Measurements from ENCODE around the gene C6orf89.

Gene C6orf89

DNA sequence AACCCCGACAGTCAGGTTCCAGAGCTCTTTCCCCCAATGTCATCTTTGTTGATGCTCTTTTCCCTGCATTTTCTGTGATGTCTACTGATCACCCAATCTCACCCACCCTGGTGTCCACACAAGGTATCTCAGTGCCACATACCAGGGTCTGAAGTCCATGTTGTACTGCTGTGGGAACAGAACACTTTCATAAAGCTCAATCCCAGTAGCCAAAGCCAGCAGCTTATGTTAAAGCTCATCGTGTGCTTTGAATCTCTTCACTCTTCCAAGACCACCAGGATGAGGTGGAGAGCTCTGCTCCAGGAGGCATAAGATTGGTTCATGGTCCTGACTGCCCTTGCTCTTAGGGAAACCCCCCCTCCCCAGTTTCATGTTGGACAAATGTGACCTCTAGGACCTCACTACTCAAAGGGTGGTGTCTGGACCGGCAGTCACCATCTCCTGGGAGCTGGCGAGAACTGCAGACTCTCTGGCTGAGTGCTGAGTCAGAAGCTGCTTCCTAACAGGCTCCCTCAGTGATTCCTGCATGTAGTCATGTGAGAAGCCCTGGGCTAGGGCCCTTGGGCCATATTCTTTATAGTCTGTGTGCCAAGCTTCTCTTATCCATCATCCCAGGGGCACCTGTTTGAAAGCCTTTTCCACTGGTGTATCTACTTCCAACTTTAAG, 33.1 kb upstream of the C6orf89 start:
- DNase-seq, result no peak

DNA sequence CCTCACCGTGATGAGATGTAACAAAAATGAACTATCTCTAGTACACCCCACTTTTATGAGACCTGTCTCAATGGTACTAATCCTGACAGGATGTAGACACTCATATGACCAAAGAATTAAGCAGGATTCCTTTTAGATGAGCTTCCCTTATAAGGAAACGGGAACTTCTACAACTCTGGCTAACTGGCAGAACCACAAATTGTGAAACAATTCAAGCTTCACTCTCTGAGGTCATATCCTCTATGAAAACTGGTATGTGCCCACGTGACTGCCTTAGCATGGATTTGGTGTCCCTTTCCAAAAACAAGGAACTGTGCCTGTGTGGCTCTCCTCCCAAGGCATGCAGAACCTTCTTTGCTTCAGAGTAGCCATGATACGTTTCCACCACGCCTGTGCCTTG, 32.4 kb upstream of the C6orf89 start:
- DNase-seq, result no peak

DNA sequence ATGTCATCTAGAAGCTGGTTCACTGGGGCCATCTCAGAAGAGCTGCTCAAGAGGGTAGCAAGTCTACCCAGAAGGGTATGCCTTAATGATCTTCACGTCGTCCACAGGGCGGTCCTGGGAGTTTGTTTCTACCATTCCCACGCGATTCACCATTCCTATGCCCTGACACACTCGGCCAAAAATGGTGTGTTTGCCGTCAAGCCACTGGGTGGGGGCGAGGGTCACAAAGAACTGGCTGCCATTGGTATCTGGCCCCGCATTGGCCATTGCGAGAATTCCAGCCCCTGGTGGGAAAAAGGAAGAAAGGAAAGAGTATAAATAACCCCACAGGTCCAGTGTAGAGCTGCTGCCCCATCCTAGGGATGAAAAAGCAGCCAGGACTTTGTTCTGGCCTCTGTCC, 30.0 kb upstream of the C6orf89 start:
- no peak for DNase-seq

DNA sequence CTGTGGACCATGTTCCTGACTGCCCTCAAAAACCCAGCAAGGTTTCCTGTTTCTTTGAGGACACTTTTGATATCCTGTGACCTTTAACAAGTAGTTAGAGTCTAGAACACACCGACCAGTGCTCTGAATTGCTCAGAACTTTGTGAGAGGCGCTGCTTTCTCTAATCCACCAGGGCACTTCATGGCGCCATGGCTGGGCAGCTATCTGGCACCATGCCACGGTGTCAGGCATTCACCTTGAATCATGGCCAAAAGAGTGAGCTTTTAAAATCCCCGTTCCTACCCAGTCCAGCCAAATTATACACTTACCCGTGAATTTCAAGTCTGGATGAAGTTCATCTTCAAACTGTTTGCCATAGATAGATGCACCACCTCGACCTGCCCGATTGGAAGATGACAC, 29.5 kb upstream of the C6orf89 start:
- DNase-seq, result no peak

DNA sequence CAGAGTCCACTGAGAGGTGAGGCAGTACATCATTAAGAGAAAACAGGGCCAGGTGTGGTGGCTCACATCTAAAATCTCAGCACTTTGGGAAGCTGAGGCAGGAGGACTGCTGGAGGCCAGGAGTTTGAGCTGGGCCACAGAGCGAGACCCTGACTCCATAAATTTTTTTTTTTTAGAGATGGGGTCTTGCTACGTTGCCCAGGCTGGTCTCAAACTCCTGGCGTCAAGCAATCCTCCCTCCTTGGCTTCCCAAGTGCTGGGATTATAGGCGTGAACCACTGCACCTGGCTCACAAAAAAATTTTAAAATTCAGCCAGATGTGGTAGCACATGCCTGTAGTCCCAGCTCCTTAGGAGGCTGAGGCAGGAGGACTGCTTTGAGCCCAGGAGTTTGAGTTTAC, 28.4 kb upstream of the C6orf89 start:
- no peak for DNase-seq

DNA sequence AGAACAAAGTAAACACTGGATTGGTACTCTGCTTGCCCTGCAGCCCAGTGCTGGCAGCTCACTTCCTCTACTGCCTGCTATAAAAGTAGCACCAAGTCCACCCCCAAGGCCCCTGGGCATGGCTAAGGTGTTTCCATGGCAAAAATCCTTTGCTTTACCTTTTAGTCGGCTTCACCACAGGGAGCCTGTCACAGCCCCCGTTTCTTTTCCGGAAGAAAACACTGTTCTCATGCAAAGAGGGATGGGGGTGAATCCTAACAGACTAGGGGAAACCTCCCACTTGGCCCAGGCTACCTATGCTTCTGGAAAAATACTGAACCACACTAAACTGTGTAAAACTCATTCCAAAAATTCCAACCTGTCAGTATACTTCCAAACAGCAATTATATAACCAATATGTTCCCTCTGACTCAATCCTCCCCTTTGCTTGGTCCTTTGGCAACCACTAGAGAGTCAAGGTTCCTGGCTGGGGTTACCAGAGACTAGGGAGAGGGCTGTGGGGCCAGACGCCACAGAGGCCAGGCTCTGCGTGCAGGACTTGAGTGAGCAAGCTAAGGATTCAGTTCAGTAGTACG, 27.3 kb upstream of the C6orf89 start:
- no peak for DNase-seq

DNA sequence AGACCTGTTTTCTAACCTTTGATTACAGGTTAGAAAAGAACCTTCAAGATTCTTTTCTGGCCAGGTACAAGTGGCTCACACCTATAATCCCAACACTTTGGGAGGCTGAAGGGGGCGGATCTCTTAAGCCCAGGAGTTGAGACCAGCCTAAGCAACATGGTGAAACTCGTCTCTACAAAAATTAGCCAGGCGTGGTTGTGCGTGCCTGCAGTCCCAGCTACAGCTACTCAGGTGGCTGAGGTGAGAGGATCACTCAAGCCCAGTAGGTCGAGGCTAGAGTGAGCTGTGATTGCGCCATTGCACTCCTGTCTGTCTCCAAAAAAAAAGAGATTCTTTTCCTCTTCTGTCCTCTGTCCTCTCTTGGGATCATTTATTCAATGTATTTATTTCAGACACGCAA, 25.6 kb upstream of the C6orf89 start:
- no peak for DNase-seq

DNA sequence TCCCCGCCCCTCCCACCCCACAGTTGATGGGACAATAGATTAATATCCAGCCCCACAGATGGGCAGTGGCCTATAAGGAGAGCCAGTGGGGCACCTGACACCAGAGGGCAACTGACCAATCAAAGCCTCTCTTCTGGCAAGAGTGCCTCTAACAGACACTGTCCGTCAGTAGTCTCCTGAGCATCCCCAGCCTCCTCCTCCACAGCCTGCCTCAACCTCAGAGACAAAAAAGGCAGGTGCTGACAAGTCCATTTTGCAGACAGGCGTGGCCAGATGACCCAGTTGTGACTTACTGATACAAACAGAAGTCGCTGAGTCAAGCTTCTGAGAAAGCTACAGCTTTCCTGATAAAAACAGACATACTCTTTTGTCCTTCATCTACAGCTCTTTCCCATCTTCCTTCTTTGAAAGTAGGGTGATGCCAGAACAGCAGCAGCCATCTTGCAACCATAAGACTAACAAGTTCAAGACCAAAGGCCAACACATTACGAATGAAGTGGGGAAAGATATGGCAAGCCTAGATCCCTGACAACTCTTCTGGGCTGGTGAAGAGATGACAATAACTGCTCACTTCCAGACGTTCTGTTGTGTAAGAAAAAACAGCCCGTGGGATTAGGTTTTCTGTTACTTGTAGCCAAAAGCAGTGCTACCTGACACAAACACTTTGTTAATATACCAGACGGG, 23.4 kb upstream of the C6orf89 start:
- no peak for DNase-seq

DNA sequence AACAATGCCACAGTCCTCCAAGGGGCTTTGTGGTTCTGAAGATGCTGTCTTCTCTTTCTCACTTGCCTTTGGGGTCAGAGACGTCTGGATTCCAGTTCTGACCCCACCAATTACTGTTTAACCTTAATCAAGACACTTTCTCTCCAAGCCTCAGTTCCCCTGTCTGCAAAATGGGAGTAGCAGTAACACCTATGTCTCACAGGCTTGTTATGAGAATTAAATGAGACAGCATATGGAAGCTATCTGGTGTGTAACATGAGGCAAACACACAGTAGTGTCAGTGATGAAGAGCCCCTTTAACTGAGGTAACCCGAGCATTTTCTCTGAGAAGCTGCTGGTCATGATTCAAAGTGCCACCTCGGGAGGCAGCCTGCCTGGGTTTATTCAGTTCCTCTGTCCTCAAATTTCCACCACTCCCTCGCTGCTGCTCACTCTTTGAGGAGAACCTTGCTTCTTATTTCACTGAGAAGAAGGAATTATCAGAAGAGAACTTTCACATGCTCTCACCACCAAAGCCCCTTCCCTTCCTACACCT, 22.8 kb upstream of the C6orf89 start:
- no peak for DNase-seq

DNA sequence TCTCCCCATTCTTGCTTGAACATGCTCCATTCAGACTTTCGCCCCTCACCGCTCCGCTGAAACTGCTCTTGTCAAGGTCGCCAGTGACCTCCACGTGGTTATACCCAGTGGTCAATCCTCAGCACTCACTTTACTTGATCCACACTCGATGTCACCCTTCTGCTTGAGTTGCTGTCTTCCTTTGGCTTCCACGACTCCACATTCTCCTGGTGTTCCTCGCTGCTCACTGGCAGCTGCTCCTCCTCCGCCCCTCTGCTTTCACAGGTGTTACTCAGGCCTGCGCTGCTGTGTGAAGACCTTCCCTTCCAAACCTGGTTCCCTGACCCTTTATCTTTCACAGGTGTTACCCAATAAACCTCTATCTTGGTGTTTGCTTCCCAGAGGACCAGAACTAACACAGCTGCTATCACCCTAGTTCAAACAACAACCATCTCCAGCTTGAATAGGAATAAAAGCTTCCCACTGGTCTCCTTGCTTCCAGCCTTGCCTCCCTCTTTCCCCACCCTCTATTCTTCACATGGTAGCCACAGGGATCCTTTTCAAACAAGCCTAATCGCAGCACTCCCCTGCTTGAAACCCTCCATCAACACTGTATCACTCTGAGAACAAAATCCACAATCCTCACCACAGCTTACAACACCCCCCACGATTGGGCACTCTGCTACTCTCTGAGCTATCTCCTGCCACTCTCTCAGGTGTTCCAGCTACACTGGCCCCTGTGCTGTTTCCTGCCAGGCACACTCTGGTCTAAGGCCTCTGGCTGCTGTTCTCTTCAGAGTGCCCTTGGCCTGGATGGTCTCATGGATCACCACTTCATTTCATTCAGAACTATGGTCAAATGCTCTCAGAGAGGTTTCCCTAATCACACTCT, 21.8 kb upstream of the C6orf89 start:
- no peak for DNase-seq

DNA sequence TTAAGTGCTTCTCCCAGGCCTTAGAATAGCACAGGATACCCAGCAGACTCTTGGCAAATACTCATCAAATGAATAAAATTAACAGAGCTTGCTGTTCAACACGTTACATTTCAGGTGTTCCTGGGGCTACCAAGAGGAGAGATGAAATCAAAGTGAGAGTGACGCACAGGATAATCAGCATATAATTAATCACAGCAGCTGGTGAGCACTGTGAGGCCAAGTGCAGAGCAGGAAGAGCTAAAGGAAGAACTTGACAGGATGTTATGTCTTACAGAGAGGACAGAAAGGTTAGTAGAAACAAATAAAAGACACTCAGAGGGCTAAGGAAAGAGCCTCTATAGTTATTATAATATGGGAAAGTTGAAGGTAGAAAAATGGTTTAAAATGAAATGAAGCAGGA, 19.9 kb upstream of the C6orf89 start:
- DNase-seq, result no peak

DNA sequence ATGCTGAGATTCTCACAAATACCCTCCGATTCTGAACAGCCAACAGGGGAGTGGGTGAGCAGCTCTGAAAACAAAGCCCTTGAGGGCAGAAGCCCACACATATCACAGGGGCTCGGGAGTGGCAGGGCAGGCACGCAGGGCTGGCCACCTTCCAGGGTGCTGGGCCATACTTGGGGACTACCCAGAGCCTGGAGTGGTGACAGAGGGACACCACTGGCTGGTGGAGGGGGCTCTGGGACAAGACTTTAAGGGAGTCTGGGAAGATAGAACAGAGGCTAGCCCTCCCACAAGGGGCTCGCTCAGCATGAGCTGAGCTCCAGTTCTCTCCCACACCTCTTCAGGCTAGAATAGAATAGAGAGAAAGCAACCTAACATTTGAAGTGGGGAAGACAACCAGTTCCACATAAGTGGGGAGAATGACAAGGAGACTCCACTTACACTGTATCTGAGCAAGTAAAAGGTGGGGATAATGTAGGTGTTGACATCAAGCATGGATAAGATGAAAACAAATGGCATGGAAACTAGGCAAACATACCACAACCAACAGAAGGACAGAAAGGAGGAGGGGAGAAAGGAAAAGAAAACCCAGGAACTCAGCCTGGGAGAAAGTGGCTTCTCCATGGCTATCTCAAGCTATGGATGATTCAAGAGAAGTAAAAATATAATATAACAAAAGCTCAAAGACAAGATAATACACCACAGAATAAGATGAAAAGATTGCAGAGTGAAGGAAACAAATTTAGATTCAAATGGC, 18.1 kb upstream of the C6orf89 start:
- no peak for DNase-seq

DNA sequence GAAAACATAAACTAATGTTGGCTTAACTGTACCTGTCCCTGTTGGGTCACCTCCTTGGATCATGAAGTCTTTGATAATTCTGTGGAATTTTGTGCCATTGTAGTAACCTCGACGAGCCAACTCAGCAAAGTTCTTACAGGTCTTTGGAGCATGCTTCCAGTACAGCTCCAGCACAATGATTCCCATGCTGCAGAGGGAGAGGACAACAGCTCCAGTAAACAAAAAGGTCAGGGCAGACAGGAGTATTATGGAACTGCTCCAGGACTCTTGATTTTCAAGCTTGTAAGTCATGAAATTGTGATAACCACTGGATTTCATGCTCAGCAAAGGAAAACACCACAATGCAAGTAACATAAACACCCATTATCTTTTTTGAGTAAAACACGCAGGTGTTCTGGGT, 14.1 kb upstream of the C6orf89 start:
- DNase-seq, result no peak

DNA sequence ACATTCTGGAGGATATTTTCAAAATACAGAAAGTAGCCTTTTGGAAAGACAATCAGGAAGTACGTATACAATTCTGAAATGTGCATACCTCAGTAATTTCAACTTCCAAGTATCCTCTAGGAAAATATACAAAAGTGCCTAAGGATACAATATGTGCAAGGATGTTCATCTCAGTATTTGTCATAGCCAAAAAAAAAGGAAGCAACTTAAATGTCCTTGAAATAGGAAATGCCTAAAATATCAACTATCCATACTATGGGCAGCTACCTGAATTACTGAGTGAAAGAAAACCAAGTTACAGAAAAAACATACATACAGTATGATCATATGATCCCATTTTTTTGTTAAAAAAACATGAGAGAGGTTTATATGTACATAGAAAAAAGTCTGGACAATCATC, 12.6 kb upstream of the C6orf89 start:
- no peak for DNase-seq

DNA sequence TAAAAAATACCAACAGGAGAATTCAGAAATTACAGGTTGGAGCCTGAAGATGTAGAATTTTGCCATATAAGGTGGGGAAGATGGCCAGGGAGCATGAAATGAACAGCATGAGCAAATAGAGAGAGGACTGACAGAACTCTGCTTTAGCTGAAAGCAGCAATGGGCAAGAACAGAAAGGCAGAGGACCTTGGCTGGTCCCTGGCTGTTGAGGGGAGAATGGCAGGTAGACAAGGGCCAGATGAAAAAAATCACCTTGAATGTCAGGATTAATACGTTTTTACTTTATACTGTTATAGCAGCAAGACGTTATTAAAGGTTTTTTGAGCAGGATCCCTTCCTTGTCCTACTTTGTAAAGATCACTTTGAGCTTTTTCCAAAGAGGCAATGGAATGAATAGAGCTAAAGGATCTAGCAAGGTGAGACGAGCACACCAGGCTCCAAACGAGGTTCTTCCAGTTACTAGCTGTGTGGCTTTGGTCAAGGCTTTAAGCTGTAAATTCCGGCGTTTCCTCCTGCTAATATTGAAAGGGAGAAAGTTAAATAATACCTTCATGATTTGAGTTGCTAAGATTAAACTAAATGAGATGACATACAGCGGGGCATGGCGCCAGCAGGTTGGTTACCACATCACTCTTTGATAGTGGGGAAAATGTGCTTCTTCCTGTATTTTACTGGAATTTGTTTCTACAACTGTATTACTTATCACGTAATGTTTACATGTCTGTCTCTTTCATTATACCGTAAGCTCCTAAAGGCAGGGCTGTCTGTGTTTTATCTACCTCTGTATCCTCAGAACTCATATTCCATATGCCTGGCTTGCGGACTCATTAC, 11.9 kb upstream of the C6orf89 start:
- no peak for DNase-seq

DNA sequence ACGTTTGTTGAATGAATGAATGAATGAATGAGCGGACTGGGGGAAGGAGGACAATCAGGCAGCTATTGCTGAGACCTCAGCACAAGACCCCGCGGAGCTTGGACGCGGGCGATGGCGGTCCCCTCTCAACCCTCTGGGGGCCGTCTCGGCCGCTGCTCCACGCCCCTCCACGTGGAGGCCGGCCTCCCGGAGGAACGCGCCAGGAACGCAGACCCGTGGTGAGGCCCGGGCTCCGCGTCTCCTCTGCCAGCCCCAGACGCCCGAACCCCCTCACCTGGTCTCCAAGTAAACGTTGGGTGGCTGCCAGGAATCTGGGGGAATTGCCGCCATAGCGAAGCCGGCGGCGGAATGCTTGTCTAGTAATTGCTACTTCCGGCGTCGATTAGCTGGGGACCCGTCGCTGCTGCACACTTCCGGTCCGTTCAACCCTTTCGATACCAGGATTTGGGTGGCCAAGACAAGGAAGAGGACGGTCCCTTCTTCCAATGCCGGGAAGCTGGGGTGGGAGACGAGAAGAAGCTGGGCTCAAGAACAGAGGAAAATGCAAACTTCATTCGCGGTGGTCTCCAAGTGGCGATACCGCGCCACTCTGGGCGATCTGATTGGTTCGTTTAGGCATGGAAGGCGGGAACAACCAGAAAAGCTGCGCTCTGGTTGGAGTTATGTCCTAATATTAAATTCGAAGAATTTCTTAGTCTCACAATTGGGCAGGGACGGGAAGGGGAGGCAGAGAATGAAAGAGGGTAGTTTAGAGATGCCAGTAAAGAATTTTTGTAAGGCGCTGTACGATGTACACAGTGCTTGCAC, 11.1 kb upstream of the C6orf89 start, which contains the start of gene PPIL1:
TSS of gene PPIL1 (minus strand) at position 361 of the 807 bp plus-strand sequence. CDS start at position 330, 31 bp downstream.
- DNase-seq, result peak; percentile 87

DNA sequence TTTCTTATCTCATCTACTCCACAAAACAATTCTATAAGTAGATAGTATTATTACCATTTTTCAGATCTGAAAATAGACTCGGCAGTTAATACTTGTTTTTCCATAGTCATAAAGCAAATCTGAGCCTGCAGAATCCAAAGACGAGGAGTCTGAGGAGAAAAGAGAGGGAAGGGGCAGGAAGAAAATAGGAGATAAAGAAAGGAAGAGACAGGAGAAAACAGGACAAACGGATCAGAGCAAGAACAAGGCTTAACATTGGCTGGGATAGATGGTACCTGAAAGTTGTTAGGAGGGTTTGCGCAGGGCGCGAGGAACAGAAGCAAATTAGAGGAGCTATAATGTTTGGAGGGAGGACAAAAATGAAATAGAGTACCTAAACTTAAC, 10.5 kb upstream of the C6orf89 start:
- DNase-seq, result no peak

DNA sequence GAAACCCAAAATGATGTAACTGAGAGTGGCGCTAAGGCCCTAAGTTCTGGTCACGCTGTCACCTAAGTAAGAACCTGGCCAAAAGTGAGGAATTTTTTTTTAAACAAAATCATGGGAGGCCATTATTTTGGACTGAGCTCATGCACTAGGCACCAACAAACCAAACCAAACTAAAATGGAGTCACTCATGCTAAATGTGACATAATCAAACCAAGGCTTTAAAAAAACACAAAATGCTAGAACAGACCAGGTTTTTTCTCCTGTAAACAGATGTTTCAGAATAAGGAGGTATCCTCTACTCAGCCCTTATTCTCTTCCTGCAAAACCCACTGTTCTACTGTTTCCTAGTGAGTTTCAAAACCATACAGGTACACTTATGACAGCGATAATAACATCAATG, 1.1 kb upstream of the C6orf89 start:
- DNase-seq, result no peak

DNA sequence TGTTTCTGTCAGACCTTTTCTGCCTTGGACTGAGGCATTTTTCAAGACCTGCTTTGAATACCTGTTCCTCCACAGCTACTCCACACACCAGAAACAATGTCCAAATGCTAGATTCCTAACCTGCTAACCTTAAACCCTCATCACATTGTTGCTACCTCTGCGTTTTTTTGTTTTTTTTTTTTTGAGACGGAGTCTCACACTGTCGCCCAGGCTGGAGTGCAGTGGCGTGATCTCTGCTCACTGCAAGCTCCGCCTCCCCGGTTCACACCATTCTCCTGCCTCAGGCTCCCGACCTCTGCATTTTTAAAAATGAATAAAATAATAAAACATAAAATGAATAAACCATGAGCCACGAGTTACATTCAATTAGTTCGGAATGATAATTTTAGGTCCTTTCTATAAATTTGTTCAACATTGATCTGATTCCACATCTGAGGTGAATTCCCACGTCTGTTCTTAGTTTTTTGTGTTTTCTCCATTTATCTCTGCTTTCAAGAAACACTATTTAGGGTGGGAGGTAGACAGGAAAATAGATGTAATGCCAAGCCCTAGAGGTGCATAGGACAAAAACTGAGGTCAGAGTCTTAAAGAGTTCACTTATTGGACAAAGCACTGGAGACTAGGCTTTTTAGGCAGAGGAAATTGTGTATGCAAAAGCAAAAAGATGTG, 1.3 kb downstream of the C6orf89 start:
- no peak for DNase-seq

DNA sequence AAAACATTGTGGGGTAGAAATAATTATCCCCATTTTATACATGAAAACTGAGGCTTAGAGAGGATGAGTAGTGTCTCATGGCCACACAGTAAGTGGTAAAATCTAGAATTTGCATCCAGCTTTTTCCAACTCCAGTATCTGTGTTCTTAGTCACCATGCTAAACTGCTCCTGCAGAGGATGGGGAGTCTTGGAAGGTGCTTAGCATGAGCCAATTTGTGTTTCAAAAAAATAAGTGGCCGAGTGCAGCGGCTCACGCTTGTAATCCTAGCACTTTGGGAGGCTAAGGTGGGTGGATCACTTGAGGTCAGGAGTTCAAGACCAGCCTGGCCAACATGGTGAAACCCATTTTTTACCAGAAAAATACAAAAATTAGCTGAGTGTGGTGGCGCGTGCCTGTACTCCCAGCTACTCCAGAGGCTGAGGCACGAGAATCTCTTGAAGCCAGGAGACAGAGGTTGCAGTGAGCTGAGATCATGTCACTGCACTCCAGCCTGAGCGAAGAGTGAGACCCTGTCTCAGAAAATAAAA, 2.4 kb downstream of the C6orf89 start:
- no peak for DNase-seq

Measured in central memory CD4-positive, alpha-beta T cell (primary cell).